Caco-2 (cell line): Measurements from ENCODE around the gene DBR1. TPM values are rescaled to one million over a fixed set of nuclear protein-coding genes. Genes with fewer than 3 reads are reported as not detected.

Source experiments
- BruUV-seq: library from RNA; stranded (reverse); fragments of 400-500 nt; replicated peaks from 2 replicates; lab custom pipeline; 2021; lab: Mats Ljungman, UMichigan
- CTCF ChIA-PET: fragments of 300-600 bp; sonication (Branson Sonifier 250); formaldehyde crosslinking; loops from one replicate; lab custom pipeline; 2022; ENCODE audit warnings: antibody characterized with exemption; lab: Charles Lee
- POLR2A ChIA-PET: fragments of 300-600 bp; sonication (Branson Sonifier 250); formaldehyde crosslinking; loops from one replicate; lab custom pipeline; 2022; ENCODE audit warnings: antibody characterized with exemption; lab: Charles Lee
- DNase-seq, 2 experiments: peaks; one replicate each; pipeline versions ENCODE4 v3.0.0 to v3.0.0-alpha.2; 2020 to 2022
- H3K27me3 ChIP-seq: replicated peaks from 2 replicates; pipeline ENCODE4 v1.6.0; 2011; ENCODE audit warnings: low read length; ENCODE audit not compliant: control insufficient read depth, insufficient read depth
- H3K36me3 ChIP-seq: 2 replicates; pipeline ENCODE4 v1.5.1; 2011; ENCODE audit warnings: low read length; ENCODE audit not compliant: control insufficient read depth, insufficient read depth
- H3K4me1 ChIP-seq: fragments of 250-450 bp; sonication (Bioruptor Pico); 2 replicates; pipeline ENCODE4 v1.5.1; 2020; ENCODE audit warnings: mild to moderate bottlenecking
- H3K4me3 ChIP-seq: 2 replicates; pipeline ENCODE4 v1.5.1; 2011; ENCODE audit warnings: low read depth, mild to moderate bottlenecking, control low read depth, low read length
- H3K9me3 ChIP-seq: fragments of 250-450 bp; sonication (Bioruptor Pico); 2 replicates; pipeline ENCODE4 v1.5.1; 2020; ENCODE audit warnings: mild to moderate bottlenecking, moderate library complexity
- H3K27ac Mint-ChIP-seq: one replicate; pipeline ENCODE4 v1.8.0; 2022; ENCODE audit warnings: mixed read lengths; ENCODE audit not compliant: unreplicated experiment
- H3K27me3 Mint-ChIP-seq: one replicate; pipeline ENCODE4 v1.8.0; 2022; ENCODE audit warnings: mixed read lengths; ENCODE audit not compliant: insufficient read depth, unreplicated experiment
- H3K36me3 Mint-ChIP-seq: one replicate; pipeline ENCODE4 v1.8.0; 2022; ENCODE audit warnings: mild to moderate bottlenecking, mixed read lengths; ENCODE audit not compliant: insufficient read depth, unreplicated experiment
- H3K4me1 Mint-ChIP-seq: one replicate; pipeline ENCODE4 v1.8.0; 2022; ENCODE audit warnings: low read depth, mixed read lengths; ENCODE audit not compliant: unreplicated experiment
- H3K4me3 Mint-ChIP-seq: one replicate; pipeline ENCODE4 v1.8.0; 2022; ENCODE audit warnings: mild to moderate bottlenecking, moderate library complexity, mixed read lengths; ENCODE audit not compliant: unreplicated experiment
- H3K9me3 Mint-ChIP-seq: one replicate; pipeline ENCODE4 v1.8.0; 2022; ENCODE audit warnings: mixed read lengths; ENCODE audit not compliant: unreplicated experiment
- intact Hi-C: fragments of 100-400 bp; cut with micrococcal nuclease; formaldehyde crosslinking; loops from one replicate; pipeline ENCODE4 v1.10.0; 2022; ENCODE audit not compliant: unreplicated experiment
- total RNA-seq: library from RNA; stranded (reverse); gene quantifications from 2 replicates; pipeline ENCODE4 v1.2.3, GENCODE V29; 2022
- TF ChIP-seq, protein P1 (sequence below), 2 experiments: fragments of 200-600 bp in 1 of 2; IDR thresholded peaks; 1 replicate in 1 of 2; 2 replicates in 1 of 2; pipeline versions ENCODE4 v1.5.1 to v1.8.0; 2011 to 2022; ENCODE audit warnings: antibody characterized with exemption in 1 of 2, control low read depth in 1 of 2, inconsistent platforms in 1 of 2, low read depth in 1 of 2, low read length in 1 of 2, mild to moderate bottlenecking in 1 of 2, moderate library complexity in 1 of 2; ENCODE audit not compliant: insufficient read depth in 1 of 2, severe bottlenecking in 1 of 2, unreplicated experiment in 1 of 2

Gene DBR1
- total RNA-seq, 1 experiment from 2014 or later, result 16.9 TPM

DNA sequence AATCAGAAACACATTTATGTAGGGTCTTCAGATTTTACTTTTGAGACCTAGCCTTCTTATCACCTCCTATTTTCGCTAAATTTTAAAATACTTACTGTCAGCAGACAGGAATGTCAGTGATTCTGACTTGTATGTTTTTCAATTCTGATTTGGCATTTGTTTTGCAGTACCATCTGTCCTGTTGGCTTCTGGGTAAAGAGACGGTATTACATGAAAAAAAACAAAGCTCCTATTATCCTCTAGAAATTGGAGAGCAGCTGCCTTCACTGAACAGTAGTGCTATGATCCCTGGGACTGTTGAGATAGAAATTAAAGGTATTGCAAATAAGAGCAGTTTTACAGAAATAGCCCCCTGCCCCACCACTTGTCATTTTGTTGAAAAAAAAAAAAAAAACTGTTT, 20.8 kb upstream of the DBR1 start:
- no peak overlapping the region for H3K4me3 Mint-ChIP-seq
- BruUV-seq, result no TSS peak
- CTCF ChIA-PET, result no interaction called here

DNA sequence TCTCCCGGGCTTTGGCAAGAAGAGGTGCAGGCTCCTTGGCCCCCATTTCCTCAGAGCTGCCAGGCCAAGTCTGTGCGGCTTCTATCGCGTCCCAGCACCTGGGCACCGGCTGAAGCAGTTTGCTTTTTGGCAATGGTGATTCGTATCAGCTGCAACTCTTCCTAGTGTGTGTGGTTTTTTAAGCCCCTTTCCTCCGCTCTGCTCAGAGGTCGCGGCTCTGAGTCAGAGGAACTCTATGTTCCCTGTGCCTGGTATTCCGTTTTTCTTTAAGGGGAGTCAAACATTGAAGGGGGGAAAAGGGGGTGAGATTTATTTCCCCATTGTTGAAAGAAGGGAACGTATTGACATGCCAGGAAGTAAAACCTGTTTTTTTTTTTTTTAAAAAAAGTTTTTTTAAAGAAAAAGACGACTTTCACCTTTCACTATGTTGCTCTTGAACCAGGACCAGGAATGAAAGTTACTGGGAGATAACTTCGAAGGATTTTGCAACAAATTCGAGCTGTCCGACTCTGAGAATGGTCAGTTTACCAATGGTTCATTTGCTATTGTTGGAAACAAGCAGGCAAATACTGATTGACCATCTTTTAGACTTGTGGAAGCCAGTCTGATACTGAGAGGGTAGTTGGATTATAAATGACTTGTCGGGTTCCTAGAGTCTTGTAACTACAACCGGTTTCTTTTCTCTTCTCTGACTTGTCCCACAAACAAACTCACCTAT, 13.5 kb upstream of the DBR1 start:
- Histone ChIP-seq H3K4me3 (peak overlapping the region; percentile 65), H3K36me3 (no peaks in the 10 kb centered on the region), H3K4me1 (peaks cover 15% of the 10 kb centered on the region; the same call in 1 of the 2 replicates), H3K27me3 (no peaks in the 10 kb centered on the region), H3K9me3 (no peaks in the 10 kb centered on the region)
- ChIA-PET POLR2A (interaction anchor here (2.8 kb wide), 1 partner anchor 14 kb away, joined by 12 read pairs; the partner anchor contains the start of gene DBR1), CTCF (interaction anchor here (0.8 kb wide), 1 partner anchor 14 kb away, joined by 4 read pairs; no protein-coding TSS in a partner anchor)
- Mint-ChIP-seq H3K9me3 (no peaks in the 10 kb centered on the region), H3K27ac (peak overlapping the region; percentile 98), H3K27me3 (peaks cover 4% of the 10 kb centered on the region), H3K36me3 (peaks cover 10% of the 10 kb centered on the region), H3K4me1 (peaks cover 15% of the 10 kb centered on the region), H3K4me3 (peak overlapping the region; percentile 95)
- no peak for DNase-seq
- intact Hi-C loops, result loop anchor here (5.0 to 10.0 kb wide), 2 partner anchors 54 to 407 kb away; partner anchors contain the start of gene CEP70
- TSS peak; percentile 30 for BruUV-seq
- TF ChIP-seq, protein P1, sequence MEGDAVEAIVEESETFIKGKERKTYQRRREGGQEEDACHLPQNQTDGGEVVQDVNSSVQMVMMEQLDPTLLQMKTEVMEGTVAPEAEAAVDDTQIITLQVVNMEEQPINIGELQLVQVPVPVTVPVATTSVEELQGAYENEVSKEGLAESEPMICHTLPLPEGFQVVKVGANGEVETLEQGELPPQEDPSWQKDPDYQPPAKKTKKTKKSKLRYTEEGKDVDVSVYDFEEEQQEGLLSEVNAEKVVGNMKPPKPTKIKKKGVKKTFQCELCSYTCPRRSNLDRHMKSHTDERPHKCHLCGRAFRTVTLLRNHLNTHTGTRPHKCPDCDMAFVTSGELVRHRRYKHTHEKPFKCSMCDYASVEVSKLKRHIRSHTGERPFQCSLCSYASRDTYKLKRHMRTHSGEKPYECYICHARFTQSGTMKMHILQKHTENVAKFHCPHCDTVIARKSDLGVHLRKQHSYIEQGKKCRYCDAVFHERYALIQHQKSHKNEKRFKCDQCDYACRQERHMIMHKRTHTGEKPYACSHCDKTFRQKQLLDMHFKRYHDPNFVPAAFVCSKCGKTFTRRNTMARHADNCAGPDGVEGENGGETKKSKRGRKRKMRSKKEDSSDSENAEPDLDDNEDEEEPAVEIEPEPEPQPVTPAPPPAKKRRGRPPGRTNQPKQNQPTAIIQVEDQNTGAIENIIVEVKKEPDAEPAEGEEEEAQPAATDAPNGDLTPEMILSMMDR (IDR thresholded peaks at IDR 0.05; ENCODE audit: insufficient read depth in 1 of 2, low read depth in 1 of 2, low read length in 1 of 2, severe bottlenecking in 1 of 2, unreplicated experiment in 1 of 2), result no peak

More for the DNA sequence above, 20.8 kb upstream of the DBR1 start:
- H3K9me3 ChIP-seq, result no peaks in the 10 kb centered on the region
- Mint-ChIP-seq H3K4me1 (no peaks in the 10 kb centered on the region), H3K27me3 (no peaks in the 10 kb centered on the region), H3K27ac (no peak overlapping the region), H3K36me3 (peaks cover 5% of the 10 kb centered on the region), H3K9me3 (no peaks in the 10 kb centered on the region)
- POLR2A ChIA-PET, result no interaction called here
- no peak overlapping the region for H3K4me3 ChIP-seq
- intact Hi-C loops, result no loop called here
- no peak for DNase-seq
- no peaks in the 10 kb centered on the region; the same call in 1 of the 2 replicates for H3K36me3 ChIP-seq
- H3K27me3 ChIP-seq, result no peaks in the 10 kb centered on the region
- TF ChIP-seq, protein P1 (IDR thresholded peaks at IDR 0.05; ENCODE audit: insufficient read depth in 1 of 2, low read depth in 1 of 2, low read length in 1 of 2, severe bottlenecking in 1 of 2, unreplicated experiment in 1 of 2), result no peak
- H3K4me1 ChIP-seq, result no peaks in the 10 kb centered on the region

DNA sequence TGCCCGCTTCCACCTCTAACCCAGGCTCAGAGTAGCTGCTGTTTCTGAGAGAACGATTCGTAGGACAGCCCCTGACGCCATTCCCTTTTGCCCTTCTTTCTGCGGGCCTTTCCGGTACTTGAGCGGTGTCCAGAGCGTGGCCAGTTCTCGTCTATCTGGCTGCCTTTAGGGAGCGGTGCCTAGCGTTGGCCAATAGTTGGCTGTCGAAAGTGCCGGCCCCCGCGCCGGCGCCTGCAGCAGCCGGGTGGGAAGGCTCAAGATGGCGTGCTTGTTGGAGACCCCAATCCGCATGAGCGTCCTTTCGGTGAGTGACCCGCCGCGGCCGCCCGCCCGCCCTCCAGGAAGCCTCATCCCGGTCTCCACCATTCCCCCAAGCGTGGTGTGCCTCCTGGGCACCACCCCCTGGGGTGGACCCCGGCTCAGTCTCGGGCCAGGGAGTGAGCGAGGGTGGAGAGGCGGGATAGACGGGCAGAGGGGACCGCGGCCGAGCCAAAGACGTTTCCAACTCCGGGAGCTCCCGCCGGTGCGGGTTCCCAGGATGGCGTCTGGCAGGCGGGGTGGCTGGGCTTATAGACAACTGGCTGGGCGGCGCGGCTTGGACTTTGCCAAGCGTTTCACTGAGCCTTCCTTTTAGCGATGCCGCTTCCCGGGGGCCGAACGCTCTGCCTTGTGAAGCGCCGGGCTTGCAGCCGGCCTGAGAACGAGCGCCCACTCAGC, 12.7 kb upstream of the DBR1 start, which contains the start of gene ARMC8:
Gene ARMC8, plus strand, starts transcription at position 6 of the 717 bp plus-strand sequence. Its CDS starts 254 bp downstream, at position 260.
- Mint-ChIP-seq H3K4me3 (peak within 1 kb of the TSS; percentile 95), H3K36me3 (peaks cover 10% of the 10 kb centered on the region), H3K9me3 (no peaks in the 10 kb centered on the region), H3K27ac (peak within 1 kb of the TSS; percentile 98), H3K27me3 (peaks cover 4% of the 10 kb centered on the region), H3K4me1 (peaks cover 15% of the 10 kb centered on the region)
- Histone ChIP-seq H3K36me3 (no peaks in the 10 kb centered on the region), H3K4me1 (peaks cover 15% of the 10 kb centered on the region; the same call in 1 of the 2 replicates), H3K9me3 (no peaks in the 10 kb centered on the region), H3K27me3 (no peaks in the 10 kb centered on the region), H3K4me3 (peak within 1 kb of the TSS; percentile 65)
- BruUV-seq, result no TSS peak
- ChIA-PET POLR2A (interaction anchor here (0.7 to 2.8 kb wide), 3 partner anchors 13 to 247 kb away, joined by 3 to 12 read pairs (median 5); partner anchors contain the start of genes DBR1, DZIP1L and ESYT3), CTCF (interaction anchor here (0.8 kb wide), 1 partner anchor 14 kb away, joined by 4 read pairs; no protein-coding TSS in a partner anchor)
- intact Hi-C loops, result loop anchor here (5.0 to 10.0 kb wide), 2 partner anchors 55 to 407 kb away; partner anchors contain the start of gene CEP70
- DNase-seq, result peak; percentile 54 to 61
- TF ChIP-seq, protein P1 (IDR thresholded peaks at IDR 0.05; ENCODE audit: insufficient read depth in 1 of 2, low read depth in 1 of 2, low read length in 1 of 2, severe bottlenecking in 1 of 2, unreplicated experiment in 1 of 2), result no peak
